GM18508 (cell line): ENCODE data around the gene CCHCR1.

Experiments
- ATAC-seq: cut with Tn5 transposase; IDR thresholded peaks from one replicate; pipeline ENCODE4 v1.9.1; 2021; ENCODE audit warnings: moderate number of reproducible peaks; ENCODE audit not compliant: insufficient read depth, unreplicated experiment

CCHCR1 gene

DNA sequence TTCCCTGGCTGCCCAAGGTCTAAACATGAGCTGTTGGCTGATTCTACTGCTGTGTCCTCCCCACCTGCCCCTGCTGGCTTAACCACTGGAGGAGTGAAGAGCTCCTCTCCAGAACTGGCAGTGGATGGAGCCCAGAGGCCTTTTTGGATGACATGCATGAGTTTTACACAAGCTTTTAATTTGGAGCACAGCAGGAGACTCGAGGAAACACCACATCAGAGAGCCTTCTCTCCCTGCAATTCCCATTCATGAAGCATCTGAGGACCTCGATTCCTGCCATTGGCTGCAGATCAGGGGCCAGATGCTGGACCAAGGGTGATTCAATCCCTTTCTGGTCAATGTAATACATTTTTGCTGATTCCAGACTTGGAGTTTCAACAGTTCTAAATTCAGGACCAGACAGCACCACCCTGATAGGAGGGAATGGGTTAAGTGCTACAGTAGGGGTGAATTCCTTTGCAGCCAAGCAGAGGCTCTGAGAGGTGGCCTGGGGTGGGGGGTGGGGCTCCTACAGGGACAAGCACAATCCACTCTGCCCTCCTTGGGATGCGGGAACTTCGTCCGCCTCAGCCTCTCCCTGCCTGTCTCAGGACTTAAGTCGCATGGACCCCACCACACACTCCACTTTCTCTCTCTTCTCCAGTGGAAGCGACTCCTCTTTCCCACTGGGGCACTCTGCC is 43.6 kb downstream of the CCHCR1 start:
- no peak for ATAC-seq

DNA sequence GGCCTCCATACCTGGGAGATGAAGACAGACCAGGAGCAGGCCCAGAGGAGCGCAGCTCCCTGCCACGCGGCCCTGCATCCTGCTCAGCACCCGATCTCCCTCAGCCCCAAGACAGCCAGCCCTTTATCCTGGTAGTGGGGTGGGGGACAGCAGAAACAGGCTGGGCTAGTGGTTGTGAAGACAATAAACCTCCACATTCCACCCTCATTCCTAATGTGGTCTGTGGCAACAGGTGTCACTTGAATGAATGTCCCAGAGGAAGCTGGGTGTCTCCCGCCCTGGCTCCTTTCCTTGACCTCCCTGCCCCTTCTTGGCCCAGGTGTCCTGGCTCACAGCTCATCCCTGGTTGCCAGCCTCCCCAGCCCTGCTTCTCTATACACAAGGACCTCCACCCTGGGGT is 45.1 kb downstream of the CCHCR1 start, which contains the start of gene C6orf15:
C6orf15 (minus strand) TSS at position 98 of the 400 bp plus-strand sequence; CDS start at position 78, 20 bp downstream.
- no peak for ATAC-seq

DNA sequence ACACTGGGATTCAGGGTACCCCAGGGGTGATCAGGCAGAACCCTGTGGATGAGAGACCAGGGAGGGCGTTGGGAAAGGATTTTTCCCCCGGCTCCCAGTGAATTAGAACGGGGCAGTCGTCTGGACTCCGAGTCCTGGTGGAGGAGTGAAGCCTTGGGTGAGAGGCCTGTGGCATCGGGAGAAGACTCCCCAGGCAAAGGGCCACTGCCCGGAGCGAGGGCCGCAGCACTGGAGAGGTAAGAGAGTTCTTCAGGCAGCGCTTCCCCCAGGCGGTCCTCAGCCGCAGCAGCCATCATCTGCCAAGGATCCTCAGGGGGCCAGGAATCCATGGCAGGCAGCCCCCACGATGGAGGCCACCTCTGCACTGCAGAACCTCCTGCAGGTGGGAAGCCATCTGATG is 45.9 kb downstream of the CCHCR1 start:
- no peak for ATAC-seq

DNA sequence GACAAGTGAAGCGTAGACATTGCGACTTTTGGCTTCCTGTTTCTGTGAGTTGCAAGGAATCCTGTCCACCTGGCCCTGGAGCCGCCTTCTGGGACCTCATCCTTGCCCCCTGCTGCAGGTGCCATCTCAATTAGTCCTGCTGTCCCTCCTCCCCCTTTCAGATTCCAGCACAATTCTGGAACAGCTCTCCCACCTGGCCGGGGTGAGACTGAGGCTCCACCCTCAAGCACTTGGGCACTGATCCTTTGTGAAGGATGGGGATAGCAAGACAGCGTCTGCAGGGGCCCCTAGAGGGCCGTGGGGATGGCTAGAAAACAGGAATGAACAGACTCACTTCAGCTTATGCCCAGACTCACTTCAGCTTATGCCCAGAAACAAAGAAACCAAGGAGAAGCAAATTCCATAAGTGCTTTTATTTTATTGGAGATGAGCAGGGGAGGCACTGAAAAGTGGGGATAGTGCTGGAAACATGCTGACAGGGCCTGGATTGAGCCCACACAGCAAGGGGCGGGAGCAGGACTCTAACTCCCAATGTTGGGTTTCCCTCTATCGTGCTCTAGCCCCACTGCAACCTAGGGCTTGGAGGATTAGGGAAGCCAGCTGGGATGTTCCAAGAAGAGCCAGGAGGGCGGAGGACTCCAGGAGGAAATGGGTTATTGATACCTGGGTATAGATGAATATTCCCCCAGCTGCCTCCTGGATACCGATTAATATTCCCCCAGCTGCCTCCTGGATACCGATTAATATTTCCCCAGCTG is 46.6 kb downstream of the CCHCR1 start:
- ATAC-seq, result no peak

DNA sequence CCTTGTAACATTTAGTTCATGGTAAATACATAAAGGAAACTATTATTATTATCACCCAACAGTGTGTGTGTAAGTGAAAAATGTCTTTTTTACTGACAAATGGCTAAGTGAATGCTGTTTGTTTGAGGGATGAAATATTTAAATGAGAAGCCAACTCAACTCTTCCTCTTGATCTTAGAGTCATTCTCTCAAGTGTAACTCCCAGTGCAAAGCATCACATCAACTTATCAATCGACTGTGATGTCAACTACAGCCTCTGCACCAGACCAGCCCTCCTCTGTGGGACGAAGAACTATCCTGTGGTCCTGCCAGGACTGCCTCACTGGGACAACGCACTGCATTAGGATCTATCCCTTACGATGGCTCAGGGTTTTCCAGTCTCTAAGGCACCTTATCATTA is 50.5 kb downstream of the CCHCR1 start:
- ATAC-seq, result no peak

DNA sequence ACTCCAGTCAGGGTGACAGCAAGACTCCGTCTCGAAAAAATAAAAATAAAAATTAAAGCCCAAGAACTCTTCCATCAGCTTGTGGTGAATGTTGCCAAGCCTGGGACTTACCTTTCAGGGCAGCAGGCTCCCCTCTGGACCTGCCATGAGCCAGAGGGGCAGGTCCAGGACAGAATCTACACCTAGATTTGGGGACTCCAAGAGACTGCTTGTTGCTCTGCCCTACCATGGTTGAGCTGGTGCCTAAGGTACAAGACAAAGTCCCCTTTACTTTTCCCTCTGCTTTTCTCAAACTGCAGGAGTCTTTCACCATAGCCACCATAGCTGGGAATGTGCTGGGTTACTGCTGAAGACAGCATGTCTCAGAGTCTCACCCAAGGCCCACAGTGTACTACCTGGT is 54.5 kb downstream of the CCHCR1 start:
- ATAC-seq, result no peak

DNA sequence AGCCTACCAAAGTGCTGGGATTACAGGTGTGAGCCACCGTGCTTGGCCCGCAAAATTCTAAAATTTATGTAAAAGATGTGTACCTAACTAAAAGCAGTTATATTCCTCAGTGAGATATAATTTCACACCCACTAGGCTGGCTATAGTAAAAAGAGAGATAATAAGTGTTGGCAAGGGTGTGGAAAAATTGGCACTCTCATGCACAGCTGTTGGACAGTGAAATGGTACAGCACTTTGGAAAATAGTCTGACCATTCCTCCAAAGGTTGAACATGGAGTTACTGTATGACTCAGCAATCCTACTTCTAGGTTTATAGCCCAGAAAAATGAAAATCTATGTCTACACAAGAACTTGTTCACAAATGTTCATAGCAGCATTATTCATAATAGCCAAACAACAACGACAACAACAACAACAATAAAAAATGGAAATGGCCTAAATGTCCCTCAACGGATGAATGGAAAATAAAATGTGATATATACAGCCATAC is 59.1 kb downstream of the CCHCR1 start:
- ATAC-seq, result no peak

DNA sequence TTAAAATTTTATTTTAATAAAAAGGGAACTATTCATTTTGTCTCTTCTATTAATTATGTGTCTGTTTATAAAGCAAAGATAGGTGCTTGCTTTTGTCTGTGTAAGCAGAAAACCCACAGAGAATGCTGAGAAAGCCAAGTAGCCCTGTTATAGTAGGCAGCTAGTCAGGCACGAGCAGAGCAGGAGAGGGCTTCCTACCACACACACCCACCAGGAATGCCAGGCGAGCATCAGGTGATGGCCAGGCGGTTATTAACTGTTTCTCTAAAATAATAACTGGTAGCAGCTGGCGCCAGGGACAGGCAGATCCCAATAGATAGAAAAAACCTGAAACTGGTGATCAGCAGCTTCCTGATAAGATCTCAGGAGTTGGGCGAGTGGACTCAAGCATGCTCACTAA is 60.9 kb downstream of the CCHCR1 start:
- ATAC-seq, result no peak

DNA sequence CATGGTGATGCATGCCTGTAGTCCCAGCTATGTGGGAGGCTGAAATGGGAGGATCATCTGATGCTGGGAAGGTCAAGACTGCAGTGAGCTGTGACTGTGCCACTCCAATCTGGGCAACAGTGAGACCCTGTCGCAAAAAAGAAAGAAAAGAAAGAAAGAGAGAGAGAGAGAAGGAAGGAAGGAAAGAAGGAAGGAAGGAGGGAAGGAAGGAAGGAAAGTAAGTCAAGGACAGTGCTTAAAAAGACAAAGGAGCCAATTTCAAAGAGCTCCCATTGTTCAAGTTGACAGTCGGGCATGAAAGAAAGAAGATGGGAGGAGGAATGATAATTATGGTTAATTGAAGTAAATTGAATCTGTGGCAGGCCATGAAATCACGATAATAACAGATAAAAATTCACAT is 61.4 kb downstream of the CCHCR1 start:
- no peak for ATAC-seq

DNA sequence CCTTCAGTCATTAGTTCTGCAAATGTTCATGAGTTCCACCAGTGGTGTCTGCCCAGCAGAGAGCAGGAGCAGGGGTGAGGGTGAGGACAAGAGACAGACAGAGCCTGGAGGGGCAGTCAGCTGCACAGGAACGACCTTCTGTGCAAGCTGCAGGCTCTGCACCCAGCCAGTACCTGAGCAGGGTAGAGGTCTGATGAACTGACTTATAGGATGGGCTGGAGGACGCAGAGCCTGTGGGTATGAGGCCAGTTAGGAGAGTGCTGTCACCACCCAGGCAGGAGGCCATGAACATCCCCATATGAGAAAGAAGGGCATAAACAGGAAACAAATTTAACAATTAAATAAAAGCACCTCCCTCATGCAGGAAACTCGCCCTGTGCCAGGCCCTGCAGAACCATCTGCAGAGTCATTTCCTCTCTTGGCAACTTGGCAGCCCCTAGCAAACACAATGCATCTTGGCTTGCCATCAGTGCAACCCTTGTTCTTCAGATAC is 63.2 kb downstream of the CCHCR1 start:
- no peak for ATAC-seq

DNA sequence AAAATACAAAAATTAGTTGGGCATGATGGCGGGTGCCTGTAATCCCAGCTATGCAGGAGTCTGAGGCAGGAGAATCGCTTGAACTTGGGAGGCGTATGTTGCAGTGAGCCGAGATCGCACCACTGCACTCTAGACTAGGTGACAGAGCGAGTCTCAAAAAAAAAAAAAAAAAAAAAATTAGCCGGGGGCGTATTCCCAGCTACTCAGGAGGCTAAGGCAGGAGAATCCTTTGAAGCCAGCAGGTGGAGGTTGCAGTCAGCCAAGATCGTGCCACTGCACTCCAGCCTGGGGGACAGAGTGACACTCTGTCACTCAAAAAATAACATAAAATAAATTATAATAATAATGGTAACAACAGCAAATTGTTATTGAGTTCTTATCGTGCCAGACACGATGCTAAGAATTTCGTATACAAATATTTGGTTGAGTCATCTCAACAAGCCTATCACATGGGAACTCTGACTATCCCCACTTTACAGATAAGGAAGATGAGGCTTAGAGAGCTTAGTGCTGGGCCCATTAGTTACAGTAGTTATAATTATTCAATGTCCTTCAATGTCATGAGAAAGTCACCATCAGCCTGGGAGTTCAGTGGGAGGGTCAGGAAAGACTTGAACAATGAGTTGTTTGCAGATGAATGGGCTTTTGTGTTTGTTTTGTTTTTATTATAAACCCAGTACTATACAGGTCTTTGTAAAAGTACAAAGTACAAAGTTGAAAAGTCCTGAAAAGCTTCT is 64.7 kb downstream of the CCHCR1 start:
- no peak for ATAC-seq
